DND-41 (cell line): Measurements from ENCODE around the gene LAPTM5.

Experiments used
- EZH2 ChIP-seq: IDR thresholded peaks from 3 replicates; pipeline ENCODE4 v1.6.1; 2012; ENCODE audit warnings: borderline replicate concordance, low read depth, mild to moderate bottlenecking, moderate library complexity, low read length, inconsistent platforms; ENCODE audit not compliant: severe bottlenecking
- TF ChIP-seq, protein P1 (sequence below): IDR thresholded peaks from 2 replicates; pipeline ENCODE4 v1.5.1; 2012; ENCODE audit warnings: borderline replicate concordance, low read length, moderate library complexity, mild to moderate bottlenecking; ENCODE audit not compliant: poor library complexity, severe bottlenecking; ENCODE audit errors: extremely low read depth

DNA sequence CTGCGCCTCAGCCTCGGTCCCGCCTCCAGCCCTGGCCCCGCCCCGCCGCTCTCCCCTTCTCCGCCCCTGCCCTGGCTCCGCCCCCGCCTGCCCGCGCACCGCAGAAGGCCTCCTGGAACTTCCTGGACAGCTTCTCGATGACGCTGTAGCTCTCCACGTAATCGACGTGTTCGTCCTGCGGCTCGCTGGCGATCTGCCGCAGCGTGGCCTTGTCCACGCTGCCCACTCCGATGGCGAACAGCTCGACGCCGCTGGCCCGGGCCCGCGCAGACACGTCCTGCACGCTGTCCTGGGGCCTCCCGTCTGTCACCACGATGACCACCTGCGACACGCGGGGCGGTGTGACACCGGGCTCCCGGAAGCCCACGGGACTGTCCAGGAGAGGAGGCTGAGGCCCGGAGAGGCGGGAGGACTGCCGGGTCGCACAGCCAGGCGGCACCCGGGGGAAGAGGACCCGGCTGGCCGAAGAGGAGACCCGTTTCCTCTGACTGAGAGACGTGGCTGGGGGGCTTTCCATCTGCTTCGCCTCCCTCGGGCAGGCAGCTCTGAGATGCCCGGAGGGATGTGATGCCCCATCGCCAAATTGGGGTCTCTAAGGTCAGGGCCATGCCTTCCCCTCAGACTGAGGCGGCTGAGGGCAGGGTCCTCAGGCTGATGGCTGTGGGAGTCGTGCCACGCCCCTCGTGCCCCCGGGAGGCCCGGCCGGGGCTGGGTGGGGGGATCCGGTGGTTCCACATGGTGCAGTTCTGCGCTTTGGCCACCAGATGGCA, 38.8 kb downstream of the LAPTM5 start:
- TF ChIP-seq, protein P1, sequence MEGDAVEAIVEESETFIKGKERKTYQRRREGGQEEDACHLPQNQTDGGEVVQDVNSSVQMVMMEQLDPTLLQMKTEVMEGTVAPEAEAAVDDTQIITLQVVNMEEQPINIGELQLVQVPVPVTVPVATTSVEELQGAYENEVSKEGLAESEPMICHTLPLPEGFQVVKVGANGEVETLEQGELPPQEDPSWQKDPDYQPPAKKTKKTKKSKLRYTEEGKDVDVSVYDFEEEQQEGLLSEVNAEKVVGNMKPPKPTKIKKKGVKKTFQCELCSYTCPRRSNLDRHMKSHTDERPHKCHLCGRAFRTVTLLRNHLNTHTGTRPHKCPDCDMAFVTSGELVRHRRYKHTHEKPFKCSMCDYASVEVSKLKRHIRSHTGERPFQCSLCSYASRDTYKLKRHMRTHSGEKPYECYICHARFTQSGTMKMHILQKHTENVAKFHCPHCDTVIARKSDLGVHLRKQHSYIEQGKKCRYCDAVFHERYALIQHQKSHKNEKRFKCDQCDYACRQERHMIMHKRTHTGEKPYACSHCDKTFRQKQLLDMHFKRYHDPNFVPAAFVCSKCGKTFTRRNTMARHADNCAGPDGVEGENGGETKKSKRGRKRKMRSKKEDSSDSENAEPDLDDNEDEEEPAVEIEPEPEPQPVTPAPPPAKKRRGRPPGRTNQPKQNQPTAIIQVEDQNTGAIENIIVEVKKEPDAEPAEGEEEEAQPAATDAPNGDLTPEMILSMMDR, result peak; percentile 98
- TF ChIP-seq EZH2, result no peak
